GM12878 (cell line): Measurements from ENCODE around the gene NEK5. TPM values are rescaled to one million over a fixed set of nuclear protein-coding genes. Genes with fewer than 3 reads are reported as not detected.
A peak's percentile ranks its signal among the peaks of the same experiment; 100 is the strongest.
"Not testable (repeated sequence)": the region's sequence is repeated elsewhere in the genome, so short reads cannot be mapped to it uniquely, and the experiment has no call there.

Experiments used
- ATAC-seq: fragments of 200-7000 bp; cut with Tn5 transposase; 3 replicates; pipeline ENCODE4 v1.9.1; 2020; ENCODE audit warnings: mild to moderate bottlenecking, moderate library complexity
- BruUV-seq: library from RNA; stranded (reverse); fragments of 400-500 nt; replicated peaks from 2 replicates; lab custom pipeline; 2021; lab: Mats Ljungman, UMichigan
- CTCF ChIA-PET: fragments of 300-600 bp; sonication (Branson Sonifier 250); formaldehyde crosslinking; extraction: SDS; loops from one replicate; lab custom pipeline; 2021; ENCODE audit warnings: inconsistent platforms; lab: Yijun Ruan, JAX
- POLR2A ChIA-PET: fragments of 350-600 bp; formaldehyde crosslinking; extraction: SDS; loops from one replicate; lab custom pipeline; 2021; ENCODE audit warnings: inconsistent platforms; lab: Charles Lee
- RAD21 ChIA-PET: fragments of 300-600 bp; sonication (Branson Sonifier 250); formaldehyde crosslinking; loops from one replicate; lab custom pipeline; 2023; ENCODE audit warnings: antibody characterized with exemption; ENCODE audit not compliant: unreplicated experiment; lab: Charles Lee
- SMC1A ChIA-PET: fragments of 300-600 bp; sonication (Branson Sonifier 250); formaldehyde crosslinking; loops from one replicate; lab custom pipeline; 2023; ENCODE audit not compliant: unreplicated experiment, uncharacterized antibody; lab: Charles Lee
- DNase-seq: peaks from one replicate; pipeline ENCODE4 v3.0.0-alpha.2; 2011; ENCODE audit warnings: low read depth, low spot score
- FAIRE-seq: peaks from 3 replicates; lab custom pipeline; 2011; peaks lifted over from hg19 to GRCh38; lab: Jason Lieb, UNC
- H2AFZ ChIP-seq: 2 replicates; pipeline ENCODE4 v1.6.0; 2011; ENCODE audit warnings: low read depth, low read length, control low read depth; ENCODE audit not compliant: control insufficient read depth
- H3K27ac ChIP-seq: 2 replicates; pipeline ENCODE4 v1.5.1; 2011; ENCODE audit warnings: control low read depth; ENCODE audit not compliant: control insufficient read depth, insufficient read depth
- H3K27me3 ChIP-seq, 2 experiments: replicated peaks in 1 of 2; 2 replicates each; pipeline versions ENCODE4 v1.6.0 to v1.6.1; 2011; ENCODE audit warnings: low read length in 1 of 2; ENCODE audit not compliant: control insufficient read depth in 2 of 2, insufficient read depth in 2 of 2
- H3K36me3 ChIP-seq, 2 experiments: 2 replicates each; pipeline ENCODE4 v1.5.1; 2011; ENCODE audit warnings: low read length in 1 of 2; ENCODE audit not compliant: control insufficient read depth in 2 of 2, insufficient read depth in 2 of 2
- H3K4me1 ChIP-seq: 2 replicates; pipeline ENCODE4 v1.6.1; 2011; ENCODE audit warnings: mild to moderate bottlenecking, low read length, moderate library complexity, mixed read lengths; ENCODE audit not compliant: control insufficient read depth, insufficient read depth
- H3K4me2 ChIP-seq: 2 replicates; pipeline ENCODE4 v1.6.0; 2011; ENCODE audit warnings: control low read depth; ENCODE audit not compliant: control insufficient read depth, insufficient read depth
- H3K4me3 ChIP-seq: fragments of 200-600 bp; sonication (generic); 2 replicates; pipeline ENCODE4 v1.5.1; 2016
- H3K79me2 ChIP-seq: 2 replicates; pipeline ENCODE4 v1.6.0; 2011; ENCODE audit warnings: low read length; ENCODE audit not compliant: control insufficient read depth, insufficient read depth
- H3K9ac ChIP-seq: 2 replicates; pipeline ENCODE4 v1.8.0; 2011; ENCODE audit warnings: low read length, control low read depth, mixed read lengths; ENCODE audit not compliant: control insufficient read depth, insufficient read depth
- H3K9me3 ChIP-seq: replicated peaks from 3 replicates; pipeline ENCODE4 v1.5.1; 2011; ENCODE audit warnings: mild to moderate bottlenecking, low read length; ENCODE audit not compliant: control insufficient read depth, insufficient read depth
- H4K20me1 ChIP-seq: 2 replicates; pipeline ENCODE4 v1.6.0; 2011; ENCODE audit not compliant: control insufficient read depth, insufficient read depth
- BMI1 ChIP-seq: fragments of 450-650 bp; IDR thresholded peaks from 2 replicates; pipeline ENCODE4 v1.6.1; 2016; ENCODE audit warnings: mild to moderate bottlenecking, moderate library complexity, borderline replicate concordance
- CHD2 ChIP-seq: IDR thresholded peaks from 2 replicates; pipeline ENCODE4 v1.6.1; 2011; ENCODE audit warnings: low read depth, low read length, improper control_type of control experiment, borderline replicate concordance
- CREM ChIP-seq: IDR thresholded peaks from 2 replicates; pipeline ENCODE4 v1.6.1; 2014; ENCODE audit warnings: antibody characterized with exemption, low read depth
- ETV6 ChIP-seq, 2 experiments: fragments of 450-650 bp in 1 of 2; IDR thresholded peaks in 1 of 2; conservative IDR thresholded peaks in 1 of 2; 2 replicates each; pipeline ENCODE4 v1.6.1; 2014; ENCODE audit warnings: antibody characterized with exemption in 1 of 2, borderline replicate concordance in 1 of 2, low read depth in 1 of 2, mild to moderate bottlenecking in 1 of 2, moderate library complexity in 1 of 2
- EZH2 ChIP-seq: IDR thresholded peaks from 2 replicates; pipeline ENCODE4 v1.6.1; 2012; ENCODE audit warnings: low read depth, mild to moderate bottlenecking, control low read depth, inconsistent platforms, low read length, borderline replicate concordance; ENCODE audit not compliant: control insufficient read depth
- IKZF1 ChIP-seq: fragments of 450-650 bp; conservative IDR thresholded peaks from 2 replicates; pipeline ENCODE4 v1.6.1; 2017; ENCODE audit warnings: antibody characterized with exemption, mild to moderate bottlenecking
- JUND ChIP-seq: IDR thresholded peaks from 2 replicates; pipeline ENCODE4 v1.6.1; 2012; ENCODE audit warnings: low read depth, mild to moderate bottlenecking, low read length, improper control_type of control experiment, moderate library complexity
- SMC3 ChIP-seq: IDR thresholded peaks from 2 replicates; pipeline ENCODE4 v1.6.1; 2011; ENCODE audit warnings: low read length, improper control_type of control experiment, borderline replicate concordance
- ZNF207 ChIP-seq: fragments of 450-650 bp; IDR thresholded peaks from 2 replicates; pipeline ENCODE4 v1.6.1; 2014; ENCODE audit warnings: antibody characterized with exemption, mild to moderate bottlenecking, borderline replicate concordance
- ZNF274 ChIP-seq: IDR thresholded peaks from one replicate; pipeline ENCODE4 v1.8.0; 2011; ENCODE audit not compliant: insufficient read length, insufficient read depth
- WGBS: methylation state at CpG from one replicate; pipeline ENCODE4 v1.1.6; 2016; ENCODE audit warnings: low lambda C conversion rate; ENCODE audit not compliant: insufficient replicate concordance, insufficient coverage; ENCODE audit errors: missing lambda C conversion rate; 5-methylcytosine and 5-hydroxymethylcytosine counted together
- in situ Hi-C: fragments of 300-500 bp; cut with MboI; formaldehyde crosslinking; loops from 9 replicates; pipeline ENCODE4 v1.14.3; 2018; ENCODE audit warnings: mixed read lengths
- intact Hi-C: fragments of 100-400 bp; cut with micrococcal nuclease; formaldehyde crosslinking; loops from one replicate; pipeline ENCODE4 v1.14.2; 2022; ENCODE audit not compliant: unreplicated experiment
- polyA plus RNA-seq, 11 experiments: library from polyadenylated mRNA; depleted of rRNA in 4 of 11; unstranded in 6 of 11; stranded (reverse) in 5 of 11; fragments of >200 nt; fragmentation: Nextera tagmentation in 4 of 11; fragmentation: Illumina TruSeq in 1 of 11; extraction: Ambion mirVana in 4 of 11; extraction: Trizol in 1 of 11; gene quantifications; 1 replicate in 1 of 11; 2 replicates in 10 of 11; pipeline versions ENCODE4 v1.2.1 to v1.2.3, GENCODE V29; 2011 to 2016; ENCODE audit warnings: inconsistent platforms in 2 of 11, missing spikeins in 2 of 11, low read depth in 1 of 11
- total RNA-seq, 4 experiments: library from RNA; depleted of rRNA in 3 of 4; stranded (reverse); fragments of >200 nt in 3 of 4; fragmentation: Illumina TruSeq in 1 of 4; extraction: Trizol in 1 of 4; gene quantifications; 2 replicates each; pipeline versions ENCODE4 v1.2.1 to v1.2.3, GENCODE V29; 2013 to 2021
- TF ChIP-seq, protein P1 (sequence below): fragments of 450-650 bp; IDR thresholded peaks from 2 replicates; pipeline ENCODE4 v1.6.1; 2017; ENCODE audit warnings: mild to moderate bottlenecking, low read depth, inconsistent platforms; ENCODE audit not compliant: poor library complexity, severe bottlenecking

NEK5 gene
- total and polyA plus RNA-seq, 10 of the 15 experiments (the other 5 are each of a cell fraction or from before 2014, with no cell fraction given) = 0.04 to 0.32 (median 0.20) TPM; not detected in 6

DNA sequence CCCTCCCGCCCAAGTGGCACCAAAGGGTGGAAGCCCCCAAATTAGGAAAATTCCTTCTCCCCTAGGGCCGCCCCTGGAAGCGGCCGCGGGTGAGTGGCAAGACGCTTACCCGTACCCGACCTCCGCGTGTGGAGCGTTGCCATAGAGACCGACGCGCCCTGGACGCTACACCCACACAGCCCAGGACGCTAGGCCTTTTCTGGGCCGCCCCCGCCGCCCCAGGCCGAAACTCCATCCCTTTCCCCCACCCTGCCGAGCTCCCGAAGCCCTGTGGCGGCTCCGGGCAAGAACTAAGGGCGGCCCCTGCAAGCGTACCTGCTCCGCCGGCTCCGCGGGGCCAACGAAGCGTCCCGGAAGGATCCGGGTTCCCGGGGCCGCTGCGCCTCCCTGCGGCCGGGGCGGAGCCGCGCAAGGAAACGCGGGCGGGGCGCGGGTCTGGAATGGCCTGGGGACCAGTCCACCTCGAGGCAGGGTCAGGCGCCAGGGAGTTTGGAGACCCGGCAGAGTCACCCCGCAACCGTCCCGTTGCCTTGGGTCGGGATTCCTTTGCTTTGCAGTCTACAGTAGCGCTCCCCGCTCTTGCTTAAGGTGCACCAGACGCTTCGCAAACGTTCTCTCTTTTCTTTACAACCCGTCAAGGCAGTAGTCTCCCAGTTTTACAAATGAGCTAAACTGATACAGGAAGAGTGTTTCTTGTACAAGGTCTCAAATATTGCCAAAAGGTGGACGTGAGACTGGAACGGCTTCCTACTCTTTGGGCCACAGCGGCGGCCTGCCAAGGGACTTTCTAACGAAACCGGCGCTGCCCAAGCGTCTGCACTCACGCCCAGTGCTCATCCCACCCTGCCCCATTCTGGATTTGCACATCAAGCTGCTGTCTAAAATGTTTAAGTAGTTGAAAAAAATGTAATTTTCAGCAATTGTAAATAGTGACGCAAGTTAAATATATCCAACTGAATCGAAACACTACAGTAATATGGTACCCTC is at the start of gene NEK5 (continued):
- TF ChIP-seq BMI1 (peak; percentile 59; the same call in 1 of the 2 replicates), CREM (no peak), SMC3 (peak; percentile 38), IKZF1 (peak; percentile 61)

GRCh38 chr13:52177276-52177675 is 48.4 kb upstream of the NEK5 start:
- ChIA-PET POLR2A (no interaction called here), CTCF (no interaction called here), RAD21 (no interaction called here), SMC1A (interaction anchor here (1.1 kb wide), 1 partner anchor 17 kb away, joined by 3 read pairs; no protein-coding TSS in a partner anchor)
- in situ Hi-C loops = no loop called here
- ATAC-seq = no peak
- intact Hi-C loops = no loop called here
- Histone ChIP-seq H2AFZ (no peak overlapping the region), H4K20me1 (no peaks in the 10 kb centered on the region), H3K9ac (no peak overlapping the region), H3K79me2 (no peaks in the 10 kb centered on the region), H3K27me3 (no peaks in the 10 kb centered on the region), H3K27ac (no peak overlapping the region), H3K4me1 (no peaks in the 10 kb centered on the region), H3K4me3 (no peak overlapping the region), H3K4me2 (no peak overlapping the region), H3K9me3 (no peaks in the 10 kb centered on the region), H3K36me3 (no peaks in the 10 kb centered on the region; a peak in 3 of 4 replicates)
- TF ChIP-seq ETV6 (conservative IDR thresholded peaks at IDR 0.05 in 1 of 2, IDR thresholded peaks at IDR 0.05 in 1 of 2; ENCODE audit: borderline replicate concordance in 1 of 2, low read depth in 1 of 2) (no peak), CHD2 (no peak), EZH2 (no peak), JUND (no peak), ZNF274 (no peak), ZNF207 (no peak)
- TF ChIP-seq, protein P1, sequence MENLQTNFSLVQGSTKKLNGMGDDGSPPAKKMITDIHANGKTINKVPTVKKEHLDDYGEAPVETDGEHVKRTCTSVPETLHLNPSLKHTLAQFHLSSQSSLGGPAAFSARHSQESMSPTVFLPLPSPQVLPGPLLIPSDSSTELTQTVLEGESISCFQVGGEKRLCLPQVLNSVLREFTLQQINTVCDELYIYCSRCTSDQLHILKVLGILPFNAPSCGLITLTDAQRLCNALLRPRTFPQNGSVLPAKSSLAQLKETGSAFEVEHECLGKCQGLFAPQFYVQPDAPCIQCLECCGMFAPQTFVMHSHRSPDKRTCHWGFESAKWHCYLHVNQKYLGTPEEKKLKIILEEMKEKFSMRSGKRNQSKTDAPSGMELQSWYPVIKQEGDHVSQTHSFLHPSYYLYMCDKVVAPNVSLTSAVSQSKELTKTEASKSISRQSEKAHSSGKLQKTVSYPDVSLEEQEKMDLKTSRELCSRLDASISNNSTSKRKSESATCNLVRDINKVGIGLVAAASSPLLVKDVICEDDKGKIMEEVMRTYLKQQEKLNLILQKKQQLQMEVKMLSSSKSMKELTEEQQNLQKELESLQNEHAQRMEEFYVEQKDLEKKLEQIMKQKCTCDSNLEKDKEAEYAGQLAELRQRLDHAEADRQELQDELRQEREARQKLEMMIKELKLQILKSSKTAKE = no peak
- DNase-seq = no peak
- FAIRE-seq = no peak
- 100% methylated on average over 2 of the region's 2 CpGs for WGBS
- BruUV-seq = no TSS peak

DNA sequence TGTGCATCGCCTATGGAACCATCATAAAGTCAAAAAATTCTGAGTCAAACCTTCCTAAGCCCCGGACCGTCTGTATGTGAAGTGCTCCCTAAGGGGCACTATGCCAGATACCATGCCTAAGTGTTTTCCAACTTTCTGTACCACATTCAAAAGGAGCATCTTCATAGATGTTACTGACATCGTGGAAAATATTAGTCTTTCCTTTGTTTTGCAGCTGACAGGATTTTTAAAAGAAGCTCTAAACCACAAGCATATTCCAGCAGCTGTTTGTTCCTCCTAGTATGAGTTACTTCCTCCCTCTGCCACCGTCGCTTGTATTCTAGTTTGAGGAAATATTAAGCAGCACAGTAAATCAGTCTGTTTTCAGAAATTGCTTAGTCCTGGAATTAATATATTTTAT is 45.1 kb upstream of the NEK5 start:
- H3K36me3 ChIP-seq, BruUV-seq, H3K9ac ChIP-seq, H3K9me3 ChIP-seq, ATAC-seq, intact Hi-C loops, DNase-seq, H4K20me1 ChIP-seq, H3K27me3 ChIP-seq, H3K4me2 ChIP-seq, POLR2A ChIA-PET, H3K79me2 ChIP-seq, in situ Hi-C loops, H3K4me1 ChIP-seq, H3K27ac ChIP-seq, H3K4me3 ChIP-seq, RAD21 ChIA-PET, H2AFZ ChIP-seq: not testable (repeated sequence)
- WGBS = 89% methylated on average over 6 of the region's 6 CpGs
- FAIRE-seq = peak; percentile 77
- SMC1A ChIA-PET = interaction anchor here (1.0 to 1.1 kb wide), 2 partner anchors 14 to 37 kb away, joined by 3 to 4 read pairs; partner anchors contain the start of gene NEK3
- CTCF ChIA-PET = interaction anchor here (0.7 to 1.5 kb wide), 2 partner anchors 20 to 277 kb away, joined by 3 to 4 read pairs; no protein-coding TSS in a partner anchor
